ENCODE measurements around the gene ANGPT4.

- TF ChIP-seq CTCF (conservative IDR thresholded peaks at IDR 0.05) (no peak), EZH2 (IDR thresholded peaks at IDR 0.05; ENCODE audit: low read depth) (no peak)
Observed at GRCh38 chr20:906001-906520, 10.1 kb downstream of the ANGPT4 start.
